Measurements from ENCODE around the gene SP6.

The SP6 gene

DNA sequence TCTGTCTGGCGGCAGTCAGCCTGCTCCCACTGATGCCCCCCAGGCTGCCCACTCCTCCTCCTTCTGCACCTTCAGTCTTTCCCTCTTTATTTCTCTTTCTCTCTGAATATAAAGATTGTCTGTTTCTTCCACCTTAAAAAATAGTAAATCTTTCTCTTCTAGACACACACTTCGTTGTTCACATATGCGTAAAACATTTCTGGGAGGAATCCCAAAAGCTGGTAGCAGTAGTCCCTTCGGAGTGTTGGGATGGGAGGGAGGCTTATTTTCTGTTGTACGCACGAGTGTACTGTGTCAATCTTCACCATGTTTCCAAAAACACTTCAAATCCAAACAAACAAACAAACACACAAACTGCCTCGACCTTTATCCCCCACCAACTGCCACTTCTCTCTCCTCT lies 39.3 kb downstream of the SP6 start:
- no peak for DNase-seq

DNA sequence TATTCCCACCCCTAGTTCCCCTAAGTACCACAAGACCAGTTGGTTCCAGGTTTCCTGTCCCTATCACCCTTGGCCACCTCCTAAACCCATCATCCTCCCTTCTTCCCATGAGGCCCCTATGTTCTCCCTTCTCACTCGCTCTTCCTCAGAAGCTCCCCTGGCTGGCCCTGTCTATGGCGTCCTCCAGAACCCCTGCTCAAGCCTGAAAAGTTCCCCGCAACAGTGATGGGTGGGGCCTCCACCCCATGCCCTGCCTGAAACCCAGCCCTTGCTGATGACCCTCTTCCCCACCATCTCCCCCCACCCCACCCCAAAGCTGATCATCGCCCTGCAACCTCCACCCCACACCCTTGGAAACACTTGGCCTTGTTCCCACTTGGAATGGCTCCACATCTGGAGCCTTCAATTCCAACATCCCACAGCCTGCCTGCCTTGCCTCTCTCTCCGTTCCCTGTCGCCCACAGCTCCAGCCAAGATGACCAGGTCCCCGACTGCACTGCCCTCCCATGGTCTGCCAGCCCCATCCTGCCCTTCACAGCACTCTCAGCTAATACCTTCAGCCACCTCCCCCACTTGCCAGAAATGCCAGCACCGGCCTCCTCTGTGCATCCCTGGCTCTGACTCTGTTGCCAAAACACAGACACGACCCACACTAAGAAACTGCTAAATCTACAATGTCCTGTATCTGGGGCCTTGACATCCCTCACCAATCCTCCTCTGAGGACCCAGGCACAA lies 39.9 kb downstream of the SP6 start:
- no peak for DNase-seq

DNA sequence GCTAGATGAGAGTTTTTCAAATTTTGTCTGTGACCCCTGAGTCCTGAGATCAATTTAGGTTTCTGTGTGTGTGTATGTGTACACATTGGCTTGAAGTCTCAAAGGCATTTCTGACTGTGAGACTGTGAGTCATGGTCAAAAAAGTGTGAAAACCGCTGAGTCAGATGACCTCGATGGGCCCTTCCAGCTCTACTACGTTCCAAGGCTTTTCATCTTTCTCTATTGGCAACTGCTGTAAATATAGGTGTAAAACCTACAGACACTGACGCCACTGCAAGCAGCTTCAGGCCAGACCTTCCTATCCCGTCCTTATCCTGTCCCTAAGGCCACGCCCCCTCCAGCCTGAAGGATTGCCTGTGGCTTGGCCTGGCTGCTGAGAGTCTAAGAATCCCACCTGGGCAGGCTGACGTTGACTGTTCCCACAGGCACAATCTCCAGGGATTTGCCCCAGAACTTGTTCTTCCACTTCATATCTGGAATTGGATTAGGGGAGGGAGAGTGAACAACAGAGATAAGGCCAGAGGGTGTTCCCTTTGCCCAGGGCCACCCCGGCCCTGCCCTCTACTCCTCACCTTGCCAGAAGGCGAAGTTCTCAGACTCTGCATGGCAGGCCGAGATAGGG lies 40.7 kb downstream of the SP6 start:
- DNase-seq = no peak

DNA sequence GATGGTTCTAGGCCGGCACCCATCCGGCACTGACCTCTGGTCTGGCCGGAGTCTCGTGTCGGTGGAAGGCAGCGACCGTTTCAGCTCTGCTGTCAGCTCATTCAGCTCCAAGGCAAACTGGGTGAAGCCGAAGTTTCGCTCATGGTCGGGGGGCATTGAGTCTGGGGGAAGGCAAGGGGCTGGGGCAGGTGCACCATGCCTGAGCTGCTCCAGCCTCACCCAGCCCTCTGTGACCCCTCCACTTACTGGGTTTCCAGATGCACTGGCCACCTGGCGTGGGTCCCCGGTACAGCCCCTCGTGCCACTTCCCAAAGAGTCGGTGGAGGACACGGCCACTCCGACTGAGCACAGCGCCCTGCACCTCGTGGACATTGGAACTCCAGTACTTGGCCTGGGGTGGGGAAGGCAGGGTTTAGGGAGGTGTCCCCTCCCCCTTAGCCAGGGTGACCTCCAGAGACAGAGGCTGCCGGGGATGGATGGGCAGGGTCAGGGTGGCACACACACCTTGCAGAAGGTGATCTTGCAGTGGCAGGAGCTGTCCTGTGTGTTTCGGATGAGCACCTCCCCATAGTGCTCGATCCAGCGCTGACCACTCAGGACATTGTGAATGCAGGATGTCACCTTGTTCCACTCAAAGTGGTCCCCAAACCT lies 42.0 kb downstream of the SP6 start:
- DNase-seq = no peak

DNA sequence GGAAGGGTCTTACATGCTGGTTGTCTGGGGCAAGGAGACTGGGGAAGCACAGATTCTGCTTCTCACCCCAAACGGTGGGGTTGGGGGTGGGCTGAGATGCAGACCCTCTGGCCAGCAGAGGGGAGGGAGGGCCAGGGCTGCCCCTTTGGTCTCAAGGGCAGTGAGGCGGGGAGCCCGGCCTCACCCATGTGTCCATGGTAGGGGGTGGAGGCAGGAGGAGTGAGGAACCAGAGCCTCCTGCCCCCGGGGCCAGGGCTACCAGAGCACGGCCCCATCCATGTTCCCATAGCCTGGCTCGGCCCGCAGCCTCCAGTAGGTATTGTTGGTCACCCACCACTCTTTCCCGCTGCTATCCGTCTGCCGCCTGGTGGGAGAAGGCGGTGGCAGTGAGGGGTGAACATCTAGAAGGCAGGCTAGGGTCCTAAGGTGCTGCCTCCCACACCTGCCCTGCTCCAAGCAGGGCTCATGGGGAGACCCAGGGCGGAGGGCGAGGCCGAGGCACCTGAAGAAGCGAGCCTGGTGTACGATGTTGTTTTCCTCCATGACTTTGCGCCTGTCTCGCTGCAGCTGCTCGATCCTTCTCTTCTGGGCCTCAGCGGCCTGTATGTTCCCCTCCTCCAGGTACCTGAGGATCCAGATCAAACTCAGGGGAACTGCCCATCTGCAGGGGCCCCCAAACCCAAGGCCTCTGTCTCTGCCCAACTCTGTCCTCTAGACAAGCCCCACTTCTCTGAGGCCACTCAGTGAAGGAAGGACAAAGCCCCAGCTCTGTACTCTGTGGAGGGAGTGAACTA lies 42.7 kb downstream of the SP6 start:
- DNase-seq = no peak

DNA sequence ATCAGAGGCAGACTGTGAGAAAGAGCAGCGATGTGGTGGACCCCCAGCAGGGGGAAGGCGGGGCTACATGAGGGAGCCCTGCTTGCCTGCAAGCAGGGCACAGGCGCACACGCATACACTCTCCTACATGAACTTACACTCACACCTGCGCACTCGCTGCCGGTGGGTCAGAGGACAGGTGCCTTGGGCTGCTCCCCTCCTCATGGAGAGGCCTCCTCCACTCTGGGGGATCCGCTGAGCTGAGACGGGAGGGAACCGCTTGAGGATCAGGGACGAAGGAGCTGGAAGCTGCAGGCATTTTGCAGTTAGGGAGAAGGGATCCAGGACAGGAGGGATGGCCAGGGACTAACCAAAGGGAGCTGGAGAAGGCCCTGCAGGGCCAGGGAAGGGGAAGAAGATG lies 43.5 kb downstream of the SP6 start:
- no peak for DNase-seq

DNA sequence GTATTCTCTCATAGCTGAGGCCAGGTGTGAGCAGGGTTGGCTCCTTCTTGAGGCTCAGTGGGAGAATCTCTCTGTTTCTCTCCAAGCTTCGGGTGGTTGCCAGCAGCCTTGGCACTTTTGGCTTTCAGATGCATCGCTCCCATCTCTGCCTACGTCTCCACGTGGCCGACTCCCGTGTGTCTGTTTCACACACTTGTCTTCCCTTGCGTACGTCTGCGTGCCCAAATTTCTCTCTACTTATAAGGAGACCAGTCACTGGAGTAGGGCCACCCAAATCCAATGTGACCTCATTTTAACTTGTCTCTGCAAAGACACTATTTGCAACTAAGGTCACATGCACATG lies 44.1 kb downstream of the SP6 start:
- no peak for DNase-seq

DNA sequence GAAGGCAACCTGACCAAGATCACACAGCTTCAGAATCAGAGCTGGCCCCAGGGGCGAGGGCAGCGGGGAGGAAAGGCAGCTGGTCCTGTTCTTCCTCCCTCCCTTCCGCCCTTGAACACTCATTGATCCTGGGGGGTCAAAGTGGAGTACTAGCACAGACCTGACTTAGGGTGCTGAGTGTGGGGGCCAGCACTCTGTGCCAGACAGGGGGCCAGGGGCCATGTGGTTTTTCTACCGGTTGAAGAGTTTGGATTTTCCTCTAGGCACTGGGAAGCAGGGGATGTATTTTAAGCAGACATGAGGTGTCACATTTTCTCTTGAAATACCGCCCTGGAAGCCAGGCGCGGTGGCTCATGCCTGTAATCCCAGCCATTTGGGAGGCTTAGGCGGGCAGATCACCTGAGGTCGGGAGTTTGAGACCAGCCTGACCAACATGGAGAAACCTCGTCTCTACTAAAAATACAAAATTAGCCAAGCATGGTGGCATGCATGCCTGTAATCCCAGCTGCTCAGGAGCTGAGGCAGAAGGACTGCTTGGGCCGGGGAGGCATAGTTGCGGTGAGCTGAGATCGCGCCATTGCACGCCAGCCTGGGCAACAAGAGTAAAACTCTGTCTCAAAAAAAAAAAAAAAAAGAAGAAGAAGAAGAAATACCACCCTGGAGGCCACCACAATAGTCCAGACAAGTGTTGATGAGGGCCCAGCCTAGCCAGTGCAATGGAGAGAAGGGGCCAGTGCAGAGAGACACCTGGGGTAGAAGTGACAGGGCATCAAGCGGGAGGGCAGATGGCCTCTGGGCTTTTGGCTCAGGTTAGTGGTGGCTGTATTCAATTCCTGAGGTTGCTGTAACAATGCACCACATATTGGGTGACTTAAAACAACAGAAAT lies 44.7 kb downstream of the SP6 start:
- no peak for DNase-seq

DNA sequence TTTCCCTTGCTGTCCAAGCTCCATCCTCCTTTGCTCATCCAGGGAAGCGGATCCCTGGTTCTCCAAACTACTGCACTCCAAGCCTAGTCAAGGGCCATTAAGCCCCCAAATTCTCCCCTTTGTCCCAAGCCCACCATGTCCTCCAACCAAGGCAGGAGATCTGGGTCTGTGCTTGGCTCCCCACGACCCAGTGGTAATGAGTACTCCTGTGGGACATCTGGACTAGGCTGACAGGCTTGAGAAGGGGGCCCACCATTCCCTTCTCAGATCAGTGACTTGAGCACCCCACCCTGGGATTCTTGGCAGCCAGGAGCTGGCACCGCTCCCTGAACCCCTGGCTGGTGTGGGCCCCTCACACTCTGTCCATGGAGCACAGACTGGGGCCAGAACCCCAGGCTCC lies 46.5 kb downstream of the SP6 start:
- DNase-seq = no peak

DNA sequence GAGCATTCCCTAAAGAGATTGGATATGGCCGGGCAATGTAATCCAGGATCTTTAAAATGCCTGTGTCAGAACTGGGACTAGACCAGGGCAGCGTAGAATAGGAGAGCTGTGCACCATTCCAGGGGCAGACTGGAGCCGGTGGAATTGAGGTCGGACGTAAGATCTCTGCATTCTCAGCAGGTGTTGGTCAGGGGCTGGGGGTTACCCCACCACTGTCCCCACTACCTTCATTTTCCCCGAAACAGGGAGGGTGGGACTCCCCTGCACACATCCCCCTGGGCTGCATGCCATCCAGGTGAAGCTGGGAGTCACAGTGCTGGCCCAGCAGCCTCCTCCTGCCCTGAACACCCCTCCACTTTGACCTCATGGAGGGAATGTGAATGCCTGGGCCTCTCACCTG lies 47.2 kb downstream of the SP6 start:
- no peak for DNase-seq

DNA sequence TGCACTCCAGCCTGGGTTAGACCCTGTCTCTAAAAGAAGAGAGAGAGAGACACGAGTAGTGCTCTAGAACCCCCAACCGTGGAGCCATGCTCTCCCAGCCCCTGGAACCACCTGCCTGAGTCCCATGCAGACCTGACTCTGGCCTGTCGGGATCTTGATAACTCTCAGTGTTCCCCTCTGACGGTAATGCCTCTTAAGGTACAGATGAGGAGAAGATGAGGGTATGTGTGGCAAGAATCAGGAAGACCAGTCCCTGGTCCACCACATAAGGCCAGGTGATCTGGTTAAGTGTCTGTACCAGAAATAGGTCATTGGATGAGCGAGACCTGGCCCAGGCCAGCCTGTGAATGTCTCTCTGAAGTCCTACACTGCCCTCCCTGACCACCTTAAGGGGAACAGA lies 47.8 kb downstream of the SP6 start:
- no peak for DNase-seq

DNA sequence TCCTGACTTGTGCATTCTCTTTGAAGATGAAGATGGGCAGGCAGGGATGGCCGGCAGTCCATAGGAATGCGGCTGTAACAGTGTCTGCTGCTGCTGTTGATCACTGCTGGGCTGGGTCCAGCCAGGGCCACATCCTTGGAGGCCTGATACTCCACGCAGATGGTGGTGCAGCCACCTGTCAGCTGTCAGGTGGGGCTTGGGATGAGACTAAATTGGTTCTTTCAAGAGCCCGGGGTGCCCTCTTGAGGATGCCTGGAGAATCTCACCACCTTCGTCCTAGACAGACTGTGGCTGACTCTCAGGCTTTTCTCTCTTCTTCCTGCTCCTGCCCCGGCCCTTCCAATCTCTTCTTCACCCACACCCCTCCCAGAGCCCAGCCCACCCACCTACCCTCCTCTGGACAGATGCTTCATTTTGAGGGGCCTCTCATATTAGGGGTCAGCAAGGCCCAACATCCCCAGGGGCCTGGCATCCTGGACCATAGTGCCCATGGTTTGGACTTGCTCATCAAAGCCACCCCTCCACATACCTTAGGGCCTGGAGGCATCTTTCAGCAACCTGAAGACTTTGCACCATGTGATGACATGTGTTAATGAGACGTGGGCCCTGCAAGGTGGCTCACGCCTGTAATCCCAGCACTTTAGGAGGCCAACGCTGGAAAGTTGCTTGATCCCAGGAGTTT lies 48.5 kb downstream of the SP6 start:
- DNase-seq = no peak

DNA sequence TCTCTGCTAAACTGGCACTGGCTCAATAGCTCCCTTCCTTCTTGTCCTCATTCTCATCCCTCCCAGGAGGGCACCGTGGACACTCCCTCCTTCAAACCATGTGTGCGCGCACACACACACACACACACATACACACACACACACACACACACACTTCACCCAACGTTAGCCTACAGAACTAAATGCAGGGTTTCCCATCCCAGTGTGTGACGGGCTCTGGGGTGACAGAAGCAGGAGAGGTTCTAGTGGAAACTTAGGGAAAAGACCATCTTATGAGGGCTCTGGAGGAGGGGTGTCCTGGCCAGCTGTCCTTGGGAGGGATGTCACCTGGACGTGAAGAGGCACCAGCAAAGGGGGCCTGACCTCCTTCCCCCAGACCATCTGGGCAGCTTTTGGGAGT lies 49.1 kb downstream of the SP6 start:
- no peak for DNase-seq

DNA sequence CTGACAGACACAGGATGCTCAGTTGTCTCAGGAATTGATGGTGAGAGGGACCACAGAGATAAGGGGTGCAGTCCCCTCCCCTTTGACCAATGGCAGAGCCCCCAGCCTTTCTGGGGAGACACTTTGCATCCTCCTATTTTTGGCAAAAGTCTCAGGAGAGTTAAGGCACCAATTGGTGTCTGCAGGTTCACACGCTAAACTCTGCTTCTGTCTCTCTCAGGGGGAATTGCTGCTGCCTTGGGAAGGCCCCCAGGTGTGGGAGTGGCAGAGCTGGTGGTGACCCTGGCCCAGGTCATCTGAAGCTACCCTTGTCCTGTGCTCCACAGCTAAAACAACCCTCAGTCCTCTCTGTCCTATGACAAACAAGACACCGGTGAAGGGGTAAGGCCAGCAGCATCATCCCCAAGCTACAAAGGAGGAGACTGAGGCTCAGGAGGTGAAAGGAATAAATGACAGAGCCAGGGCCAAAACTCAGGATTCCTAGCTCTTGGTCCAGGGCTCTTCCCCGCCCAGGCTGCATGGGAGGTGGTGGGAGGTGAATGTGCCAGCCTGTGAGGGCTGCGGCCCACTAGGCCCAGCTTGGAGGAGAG lies 49.7 kb downstream of the SP6 start:
- no peak for DNase-seq

DNA sequence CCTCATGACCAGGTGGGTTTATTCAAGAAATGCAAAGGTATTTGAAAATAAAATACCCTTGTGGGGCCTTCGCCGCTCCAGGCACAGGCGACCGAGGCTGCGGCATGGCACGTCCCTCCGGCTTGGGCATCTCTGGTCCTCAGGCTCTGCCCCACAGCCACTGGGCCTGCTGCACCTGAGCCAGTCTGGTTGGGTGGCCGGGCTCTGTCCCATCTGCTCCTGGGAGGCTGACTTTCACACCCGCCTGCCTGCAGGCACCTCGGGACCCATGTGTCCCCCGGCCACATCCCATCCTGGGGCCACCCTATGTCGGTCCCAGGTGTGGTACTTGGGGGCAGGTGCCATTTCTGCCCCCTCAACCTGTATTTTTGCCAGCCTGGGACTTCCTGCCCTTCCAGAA lies 50.3 kb downstream of the SP6 start:
- DNase-seq = no peak

DNA sequence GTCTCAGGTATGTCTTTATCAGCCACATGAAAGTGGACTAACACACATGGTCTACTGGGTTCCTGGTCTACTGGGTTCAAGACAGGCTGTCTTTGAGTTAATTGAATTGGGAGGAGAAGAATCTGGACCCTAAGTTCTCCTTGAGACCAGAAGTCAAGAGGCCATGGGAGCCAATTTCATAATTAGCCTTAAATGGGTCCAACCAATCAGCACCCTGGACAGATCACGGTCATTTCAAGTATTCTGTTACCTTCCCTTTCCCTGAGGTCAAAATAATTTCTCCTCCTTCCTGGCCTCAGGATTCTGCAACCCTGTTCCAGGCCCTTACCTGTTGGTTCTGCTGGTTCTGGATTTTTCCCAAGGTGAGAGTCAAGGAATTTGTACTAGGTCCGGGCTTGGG lies 53.2 kb downstream of the SP6 start:
- no peak for DNase-seq
